Occipital lobe (tissue), 2 donors: ENCODE measurements around the gene TMEM259. TPM values are rescaled to one million over a fixed set of nuclear protein-coding genes. Genes with fewer than 3 reads are reported as not detected.
"Not testable (repeated sequence)": the region's sequence is repeated elsewhere in the genome, so short reads cannot be mapped to it uniquely, and the experiment has no call there.

ENCODE experiments used
- DNase-seq: peaks from one replicate; lab custom pipeline; 2025; lab: John Stamatoyannopoulos, UW
- total RNA-seq: library from RNA; depleted of rRNA; stranded (reverse); fragments of >200 nt; gene quantifications from one replicate; pipeline ENCODE4 v1.2.3, GENCODE V29; 2014

Gene TMEM259
- total RNA-seq, 1 donor from 2014 or later = 33.8 TPM

GRCh38 chr19:1040476-1041271 lies 19.8 kb upstream of the TMEM259 start:
- peak; percentile 86 for DNase-seq

- peak; percentile 93 for DNase-seq
Measured at GRCh38 chr19:1039646-1040475, 18.9 kb upstream of the TMEM259 start, which contains the start of gene ABCA7. Gene ABCA7, plus strand, starts transcription at chr19:1040107. Its CDS starts 1,255 bp downstream, at chr19:1041362.

GRCh38 chr19:1038978-1039645 lies 18.2 kb upstream of the TMEM259 start:
- DNase-seq = no peak

- no peak for DNase-seq
Measured at GRCh38 chr19:1037621-1038064, 16.7 kb upstream of the TMEM259 start.

GRCh38 chr19:1035998-1036621 lies 15.2 kb upstream of the TMEM259 start:
- DNase-seq = no peak

GRCh38 chr19:1032264-1032867 lies 11.4 kb upstream of the TMEM259 start:
- no peak for DNase-seq

- DNase-seq = no peak
Measured at GRCh38 chr19:1028062-1028926, 7.4 kb upstream of the TMEM259 start.

- DNase-seq = no peak
Measured at GRCh38 chr19:1027650-1028061, 6.7 kb upstream of the TMEM259 start.

- DNase-seq = no peak
Measured at GRCh38 chr19:1026783-1027649, 6.1 kb upstream of the TMEM259 start.

GRCh38 chr19:1025960-1026782 lies 5.2 kb upstream of the TMEM259 start, which contains the start of gene CNN2:
Gene CNN2, plus strand, starts transcription at chr19:1026608. Its CDS starts 54 bp downstream, at chr19:1026662.
- no peak for DNase-seq

GRCh38 chr19:1025080-1025479 lies 4.2 kb upstream of the TMEM259 start:
- DNase-seq = not testable (repeated sequence)

GRCh38 chr19:1023883-1024188 lies 2.9 kb upstream of the TMEM259 start:
- DNase-seq = not testable (repeated sequence)

- DNase-seq = no peak
Measured at GRCh38 chr19:1019980-1020867, 699 bp downstream of the TMEM259 start.

- no peak for DNase-seq
Measured at GRCh38 chr19:1019616-1019961, 1.3 kb downstream of the TMEM259 start.

- DNase-seq = no peak
Measured at GRCh38 chr19:1018932-1019615, 1.8 kb downstream of the TMEM259 start.

GRCh38 chr19:1018393-1018792 lies 2.5 kb downstream of the TMEM259 start:
- no peak for DNase-seq

GRCh38 chr19:1017906-1018305 lies 3.0 kb downstream of the TMEM259 start:
- DNase-seq = no peak
